G401 (cell line): Measurements from ENCODE around the gene ACSM4. TPM values are rescaled to one million over a fixed set of nuclear protein-coding genes. Genes with fewer than 3 reads are reported as not detected.
"Not testable (repeated sequence)": the region's sequence is repeated elsewhere in the genome, so short reads cannot be mapped to it uniquely, and the experiment has no call there.

Experiments
- DNase-seq: peaks from one replicate; pipeline ENCODE4 v3.0.0-alpha.2; 2015; ENCODE audit warnings: low spot score
- in situ Hi-C: cut with HindIII; loops from 2 replicates; pipeline ENCODE4 v1.10.0; 2016; ENCODE audit warnings: low sequenced_read_pairs, mixed read lengths
- total RNA-seq: library from RNA; depleted of rRNA; stranded (reverse); fragments of >200 nt; shearing (Covaris generic); gene quantifications from 2 replicates; pipeline ENCODE4 v1.2.3, GENCODE V29; 2014; rRNA removed

The ACSM4 gene
- total RNA-seq, result not detected in 2 replicates

- no peak for DNase-seq
- in situ Hi-C loops, result no loop called here
These were observed at the start of gene ACSM4 for GRCh38 chr12:7303772-7304171. TSS of gene ACSM4 (plus strand) at chr12:7304072. CDS start at chr12:7304332, 260 bp downstream.

GRCh38 chr12:7259060-7259459 lies 44.8 kb upstream of the ACSM4 start:
- no peak for DNase-seq
- in situ Hi-C loops, result no loop called here

GRCh38 chr12:7264538-7264937 lies 39.3 kb upstream of the ACSM4 start:
- in situ Hi-C loops, result no loop called here

DNA sequence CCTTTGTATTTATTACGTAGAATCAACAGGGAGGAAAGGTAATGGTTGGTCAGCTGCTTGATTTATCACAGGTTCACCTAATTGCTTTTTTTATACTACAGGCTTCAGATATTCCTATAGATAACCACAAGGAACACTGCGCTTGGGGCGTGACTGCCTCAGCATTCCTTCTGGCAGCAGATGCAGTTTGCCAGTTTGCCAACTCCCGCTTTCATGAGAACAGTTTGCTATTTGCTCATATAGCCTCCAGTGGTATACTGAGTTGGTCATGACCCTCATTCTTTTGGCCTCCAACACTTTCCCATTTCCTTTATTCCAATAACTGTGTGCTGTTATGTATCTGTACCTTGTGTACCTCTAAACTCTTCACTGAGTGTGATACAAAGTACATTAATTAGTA lies 38.6 kb upstream of the ACSM4 start:
- DNase-seq, result no peak
- in situ Hi-C loops, result no loop called here

More at GRCh38 chr12:7264538-7264937, 39.3 kb upstream of the ACSM4 start:
- DNase-seq, result no peak

DNA sequence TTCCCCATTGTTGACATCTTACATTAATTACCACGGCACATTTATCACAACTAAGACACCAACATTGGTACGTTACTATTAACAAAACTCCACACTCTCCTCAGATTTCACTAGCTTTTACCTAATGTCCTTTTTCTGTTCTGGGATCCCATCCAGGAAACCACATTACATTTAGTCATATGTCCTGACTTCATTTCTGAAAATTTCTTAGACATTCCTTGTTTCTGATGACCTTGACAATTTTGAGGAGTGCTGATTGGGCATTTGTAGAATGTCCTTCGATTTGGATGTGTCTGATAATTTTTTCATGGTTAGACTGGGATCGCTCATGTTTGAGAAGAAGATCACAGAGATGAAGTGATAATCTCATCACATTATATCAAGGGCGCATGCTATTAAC lies 34.6 kb upstream of the ACSM4 start:
- DNase-seq, result no peak
- in situ Hi-C loops, result no loop called here

- DNase-seq, result no peak
- in situ Hi-C loops, result no loop called here
These were observed 31.9 kb upstream of the ACSM4 start for GRCh38 chr12:7271893-7272514.

DNA sequence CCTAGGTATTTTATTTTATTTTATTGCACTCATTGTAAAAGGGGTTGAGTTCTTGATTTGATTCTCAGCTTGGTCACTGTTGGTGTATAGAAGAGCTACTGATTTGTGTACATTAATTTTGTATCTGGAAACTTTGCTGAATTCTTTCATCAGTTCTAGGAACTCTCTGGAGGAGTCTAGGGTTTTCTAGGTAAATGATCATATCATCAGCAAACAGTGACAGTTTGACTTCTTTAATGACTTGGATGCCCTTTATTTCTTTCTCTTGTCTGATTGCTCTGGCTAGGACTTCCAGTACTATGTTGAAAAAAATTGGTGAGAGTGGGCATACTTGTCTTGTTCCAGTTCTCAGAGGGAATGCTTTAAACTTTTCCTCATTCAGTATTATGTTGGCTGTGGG lies 28.4 kb upstream of the ACSM4 start:
- DNase-seq, in situ Hi-C loops: not testable (repeated sequence)

- no peak for DNase-seq
- in situ Hi-C loops, result no loop called here
These were observed 21.0 kb upstream of the ACSM4 start for GRCh38 chr12:7282844-7283243.

DNA sequence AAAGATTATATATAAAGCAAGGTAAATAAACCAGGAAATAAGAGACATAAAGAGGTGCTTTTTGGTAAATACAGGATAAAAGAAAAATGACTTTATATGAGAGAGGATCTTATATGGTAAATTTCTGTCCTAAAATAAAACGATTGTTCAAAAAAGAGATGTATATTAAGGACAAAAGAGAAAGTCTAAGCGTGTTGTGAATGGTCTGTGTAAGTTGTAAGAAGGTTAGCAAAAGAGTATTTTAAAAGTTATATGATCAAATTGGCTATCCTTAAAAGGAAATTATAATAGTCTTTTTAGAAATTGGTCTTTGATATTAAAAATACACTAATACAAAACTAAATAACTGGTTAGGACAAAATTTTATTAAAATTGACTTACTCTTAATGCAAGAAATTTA lies 14.1 kb upstream of the ACSM4 start:
- in situ Hi-C loops, result no loop called here
- no peak for DNase-seq

DNA sequence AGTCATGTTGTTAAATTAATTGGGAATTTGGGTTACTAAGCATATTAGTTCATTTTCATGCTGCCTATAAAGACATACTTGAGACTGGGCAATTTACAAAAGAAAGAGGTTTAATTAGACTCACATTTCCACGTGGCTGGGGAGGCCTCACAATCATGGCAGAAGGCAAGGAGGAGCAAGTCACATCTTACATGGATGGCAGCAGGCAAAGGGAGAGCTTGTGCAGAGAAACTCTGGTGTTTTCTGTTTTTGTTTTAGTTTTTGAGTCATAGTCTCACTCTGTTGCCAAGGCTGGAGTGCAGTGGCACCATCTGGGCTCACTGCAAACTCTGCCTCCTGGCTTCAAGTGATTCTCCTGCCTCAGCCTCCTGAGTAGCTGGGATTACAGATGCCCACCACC lies 13.3 kb upstream of the ACSM4 start:
- DNase-seq, in situ Hi-C loops: not testable (repeated sequence)

- in situ Hi-C loops, result no loop called here
These were observed 11.6 kb upstream of the ACSM4 start for GRCh38 chr12:7292300-7292699.

DNA sequence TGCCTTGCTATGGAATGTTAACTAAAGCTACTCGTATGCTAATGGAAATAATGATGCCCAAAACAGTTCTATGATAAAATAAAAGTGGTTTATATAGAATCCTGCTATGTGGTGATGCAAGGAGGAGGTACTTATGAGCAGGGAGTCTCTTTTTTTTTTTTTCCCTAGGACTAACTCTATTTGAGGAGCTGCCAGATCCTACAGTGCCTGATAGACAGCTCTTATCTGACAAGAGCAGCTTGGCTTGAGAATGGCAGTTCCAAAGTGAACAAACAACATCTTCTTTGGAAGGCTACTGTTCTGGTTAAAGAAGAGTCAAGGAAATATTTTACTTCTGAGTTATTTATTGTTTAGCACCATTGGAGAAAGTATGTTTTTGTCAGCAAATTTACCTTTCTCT lies 10.2 kb upstream of the ACSM4 start:
- no peak for DNase-seq

More at GRCh38 chr12:7292300-7292699, 11.6 kb upstream of the ACSM4 start:
- DNase-seq, result no peak

GRCh38 chr12:7295529-7295928 lies 8.3 kb upstream of the ACSM4 start:
- in situ Hi-C loops, result no loop called here
- no peak for DNase-seq

More for the DNA sequence above, 10.2 kb upstream of the ACSM4 start:
- in situ Hi-C loops, result no loop called here

DNA sequence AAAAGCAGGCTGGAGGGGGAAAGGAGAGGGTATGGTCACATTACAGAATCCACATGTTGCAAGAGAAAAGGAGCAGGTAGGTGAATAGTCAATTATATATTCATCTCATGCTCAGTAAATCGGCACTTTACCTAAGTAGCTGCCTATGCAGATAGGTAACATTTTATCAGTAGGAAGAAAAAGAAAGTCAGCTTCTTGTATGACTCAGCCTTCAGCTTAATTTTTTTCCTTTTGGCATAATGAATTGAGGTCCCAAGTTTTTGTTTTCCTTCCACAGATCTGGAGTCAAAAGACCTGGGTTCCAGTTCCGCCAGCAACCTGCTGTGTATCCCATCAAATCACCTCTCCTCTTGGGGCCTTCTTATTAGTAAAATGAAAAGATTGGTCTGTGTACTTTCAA lies 6.0 kb upstream of the ACSM4 start:
- in situ Hi-C loops, result no loop called here
- DNase-seq, result no peak

GRCh38 chr12:7302266-7302986 lies 1.4 kb upstream of the ACSM4 start:
- in situ Hi-C loops, result no loop called here
- no peak for DNase-seq

DNA sequence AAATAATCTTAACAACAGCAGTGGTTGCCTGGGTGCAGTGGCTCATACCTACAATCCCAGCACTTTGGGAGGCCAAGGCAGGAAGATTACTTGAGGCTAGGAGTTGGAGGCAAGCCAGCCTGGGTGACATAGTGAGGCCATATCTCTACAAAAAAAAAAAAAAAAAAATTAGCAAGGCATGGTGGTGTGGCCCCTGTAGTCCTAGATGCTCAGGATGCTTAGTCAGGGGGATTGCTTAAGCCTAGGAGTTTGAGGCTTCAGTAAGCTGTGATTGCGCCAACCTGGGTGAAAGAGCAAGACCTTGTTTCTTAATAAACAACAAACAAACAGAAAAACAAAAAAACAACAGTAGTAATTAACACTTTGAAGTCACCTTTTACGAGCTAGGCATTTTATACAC lies 642 bp upstream of the ACSM4 start:
- in situ Hi-C loops, result no loop called here
- DNase-seq, result no peak

- in situ Hi-C loops, result no loop called here
- DNase-seq, result no peak
These were observed 584 bp downstream of the ACSM4 start for GRCh38 chr12:7304456-7304855.

GRCh38 chr12:7310070-7310469 lies 6.2 kb downstream of the ACSM4 start:
- in situ Hi-C loops, result no loop called here
- no peak for DNase-seq

DNA sequence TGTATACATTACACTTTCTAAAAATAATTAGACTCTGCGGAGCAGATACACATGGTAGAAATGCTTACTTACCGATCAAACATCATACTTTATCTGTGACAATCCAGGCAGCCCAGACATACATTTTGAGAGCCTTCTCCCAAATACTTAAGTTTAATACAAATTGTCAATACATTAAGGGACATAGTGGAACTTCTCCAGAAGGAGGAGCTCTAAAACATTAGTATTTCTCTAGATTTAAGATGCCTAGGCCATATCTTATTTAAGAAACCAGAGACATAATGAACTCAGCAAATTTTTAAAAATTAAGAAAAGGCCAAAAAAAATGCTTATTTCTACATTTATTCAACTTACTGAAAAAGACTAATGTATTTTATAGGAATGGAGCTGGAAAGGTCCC lies 16.1 kb downstream of the ACSM4 start:
- no peak for DNase-seq
- in situ Hi-C loops, result no loop called here

GRCh38 chr12:7321624-7322023 lies 17.8 kb downstream of the ACSM4 start:
- in situ Hi-C loops, result no loop called here

DNA sequence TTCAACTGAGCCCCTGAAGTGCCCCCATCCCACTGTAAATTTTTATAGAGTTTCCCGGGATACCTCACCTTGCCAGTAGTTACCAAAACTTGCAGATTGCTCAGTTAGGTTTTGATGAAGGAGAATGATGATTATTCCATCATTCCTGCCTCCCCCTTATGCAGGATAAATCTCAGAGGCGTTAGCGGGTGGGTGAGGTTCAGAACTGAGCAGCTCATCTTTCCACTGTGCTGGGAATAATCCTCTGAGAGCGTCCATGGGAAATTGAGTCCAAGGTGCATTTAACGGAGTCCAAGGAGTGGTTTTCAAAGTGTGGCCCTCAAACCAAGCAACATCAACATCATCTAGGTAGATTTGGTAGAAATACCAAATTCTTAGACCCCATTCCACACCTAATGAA lies 18.7 kb downstream of the ACSM4 start:
- no peak for DNase-seq
- in situ Hi-C loops, result no loop called here

More at GRCh38 chr12:7321624-7322023, 17.8 kb downstream of the ACSM4 start:
- no peak for DNase-seq
